ENCODE data around the gene KCNG1.
"Not testable (repeated sequence)": the region's sequence is repeated elsewhere in the genome, so short reads cannot be mapped to it uniquely, and the experiment has no call there.

Gene KCNG1

GRCh38 chr20:51046021-51046985 is 23.4 kb upstream of the KCNG1 start:
- DNase-seq (ENCODE audit: extremely low read depth, low read depth) = no peak
- no peak overlapping the region for H3K4me3 ChIP-seq (replicated peaks; ENCODE audit: low read depth, low read length)
- no peak for TF ChIP-seq CTCF (IDR thresholded peaks at IDR 0.05; ENCODE audit: low read depth, low read length, missing control alignments)

GRCh38 chr20:51045492-51045891 is 22.6 kb upstream of the KCNG1 start:
- not testable (repeated sequence) for DNase-seq (ENCODE audit: extremely low read depth, low read depth)

GRCh38 chr20:51044796-51045195 is 21.9 kb upstream of the KCNG1 start:
- TF ChIP-seq CTCF (IDR thresholded peaks at IDR 0.05; ENCODE audit: low read depth, low read length, missing control alignments) = no peak
- no peak for DNase-seq (ENCODE audit: extremely low read depth, low read depth)

More at GRCh38 chr20:51045492-51045891, 22.6 kb upstream of the KCNG1 start:
- H3K4me3 ChIP-seq (replicated peaks; ENCODE audit: low read depth, low read length) = not testable (repeated sequence)

GRCh38 chr20:51043811-51044210 is 20.9 kb upstream of the KCNG1 start:
- no peak overlapping the region for H3K4me3 ChIP-seq (replicated peaks; ENCODE audit: low read depth, low read length)
- no peak for TF ChIP-seq CTCF (IDR thresholded peaks at IDR 0.05; ENCODE audit: low read depth, low read length, missing control alignments)
- DNase-seq (ENCODE audit: extremely low read depth, low read depth) = no peak

More at GRCh38 chr20:51044796-51045195, 21.9 kb upstream of the KCNG1 start:
- H3K4me3 ChIP-seq (replicated peaks; ENCODE audit: low read depth, low read length) = no peak overlapping the region

GRCh38 chr20:51042657-51043247 is 19.8 kb upstream of the KCNG1 start:
- DNase-seq (ENCODE audit: extremely low read depth, low read depth) = no peak
- no peak for TF ChIP-seq CTCF (IDR thresholded peaks at IDR 0.05; ENCODE audit: low read depth, low read length, missing control alignments)
- no peak overlapping the region for H3K4me3 ChIP-seq (replicated peaks; ENCODE audit: low read depth, low read length)

GRCh38 chr20:51042064-51042463 is 19.2 kb upstream of the KCNG1 start:
- no peak for TF ChIP-seq CTCF (IDR thresholded peaks at IDR 0.05; ENCODE audit: low read depth, low read length, missing control alignments)
- no peak for DNase-seq (ENCODE audit: extremely low read depth, low read depth)
- no peak overlapping the region for H3K4me3 ChIP-seq (replicated peaks; ENCODE audit: low read depth, low read length)

GRCh38 chr20:51037532-51038115 is 14.7 kb upstream of the KCNG1 start:
- TF ChIP-seq CTCF (IDR thresholded peaks at IDR 0.05; ENCODE audit: low read depth, low read length, missing control alignments) = no peak
- H3K4me3 ChIP-seq (replicated peaks; ENCODE audit: low read depth, low read length) = no peak overlapping the region
- no peak for DNase-seq (ENCODE audit: extremely low read depth, low read depth)

Measured in HFF-Myc (cell line).